RPMI8226 (cell line): ENCODE measurements around the gene FAN1.

Experiments
- DNase-seq: peaks from one replicate; pipeline ENCODE4 v3.0.0-alpha.2; 2015

Gene FAN1

DNA sequence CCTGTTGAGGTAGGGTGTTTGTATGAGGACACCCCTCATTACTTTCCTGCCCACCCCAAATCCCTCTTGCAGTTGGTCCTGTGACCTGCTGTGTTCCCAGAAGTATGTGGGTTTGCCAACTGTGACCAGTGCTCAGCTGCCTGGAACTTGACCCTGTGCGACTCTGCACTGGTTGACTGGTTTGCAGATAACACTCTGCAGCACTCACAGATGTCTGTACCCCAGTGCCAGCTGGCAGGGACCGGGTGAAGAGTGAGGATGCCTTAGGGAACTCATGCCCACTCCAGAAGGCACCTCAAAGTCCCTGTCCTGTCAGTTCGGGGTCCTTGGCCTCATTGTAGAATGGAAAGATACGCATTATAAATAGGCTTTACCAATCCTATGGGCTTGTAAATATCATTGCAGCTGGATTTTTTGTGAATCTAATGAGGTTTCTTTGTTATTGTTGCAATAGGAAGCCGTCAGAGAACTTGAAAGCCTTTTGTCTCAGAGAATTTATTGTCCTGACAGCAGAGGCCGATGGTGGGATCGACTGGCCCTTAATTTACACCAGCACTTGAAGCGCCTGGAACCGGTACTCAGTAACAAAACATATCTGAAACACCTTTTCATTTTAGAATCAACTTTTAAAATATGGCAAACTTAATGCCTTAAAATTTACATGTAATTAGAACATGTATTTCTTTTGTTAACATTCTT, 18.2 kb downstream of the FAN1 start:
- no peak for DNase-seq

DNA sequence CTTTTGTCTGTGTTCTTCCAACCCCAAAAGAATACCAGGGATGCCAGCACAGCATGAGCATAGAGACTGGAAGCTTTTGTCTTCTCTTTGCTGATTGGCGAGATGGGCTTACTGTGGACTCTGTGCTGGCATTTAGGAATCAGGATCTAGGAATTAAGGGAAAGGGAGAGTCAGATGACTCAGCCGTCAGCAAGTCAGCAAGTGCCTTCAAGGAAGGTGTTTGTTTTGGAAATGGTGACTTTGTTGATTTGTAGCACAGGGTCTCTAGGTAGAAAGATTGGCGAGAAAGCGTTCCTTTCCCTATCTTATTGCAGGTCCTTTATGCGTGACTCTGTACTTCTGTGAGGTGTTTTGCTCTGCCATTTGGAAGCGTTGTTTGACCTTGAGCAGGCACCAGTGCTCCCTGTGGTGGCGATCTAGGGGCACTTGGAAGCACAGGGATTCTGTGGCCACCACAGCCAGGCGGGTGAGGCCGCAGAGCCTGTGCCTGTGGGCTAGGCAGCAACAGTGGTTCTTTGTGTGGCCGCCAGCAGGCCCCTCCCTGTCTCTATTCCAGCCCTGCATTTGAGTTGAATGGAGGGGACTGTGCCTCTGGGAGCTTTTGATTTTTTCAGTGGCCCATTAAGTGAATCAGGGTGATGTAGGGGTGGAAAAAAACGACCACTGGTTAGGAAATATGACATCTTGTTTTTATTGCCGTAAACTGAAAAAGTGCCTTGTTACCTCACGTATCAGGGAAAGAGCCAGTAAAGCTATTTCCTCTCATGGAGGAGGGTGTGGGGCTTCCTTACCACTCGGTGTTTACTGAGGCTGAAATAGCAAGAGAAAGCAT, 19.0 kb downstream of the FAN1 start:
- DNase-seq = no peak

DNA sequence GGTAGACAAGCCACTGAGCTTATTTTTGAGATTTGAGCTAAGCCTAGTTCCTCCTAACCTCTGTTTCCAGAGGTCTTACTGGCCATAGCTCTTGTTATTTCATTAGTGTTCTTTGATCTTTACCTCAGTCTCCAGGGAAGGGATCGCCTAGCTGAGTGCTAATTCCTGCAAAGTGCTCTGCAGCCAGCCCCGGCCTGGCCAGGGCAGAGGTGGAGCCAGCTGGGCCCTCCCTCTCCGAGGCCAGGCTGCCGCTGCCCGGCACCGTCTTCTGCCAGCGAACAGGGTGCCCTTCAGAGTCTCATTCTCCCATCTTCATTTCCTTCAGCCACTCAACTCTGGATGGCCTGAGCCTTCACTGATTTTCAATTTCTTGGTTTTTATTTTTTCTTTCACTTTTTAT, 19.7 kb downstream of the FAN1 start:
- no peak for DNase-seq

DNA sequence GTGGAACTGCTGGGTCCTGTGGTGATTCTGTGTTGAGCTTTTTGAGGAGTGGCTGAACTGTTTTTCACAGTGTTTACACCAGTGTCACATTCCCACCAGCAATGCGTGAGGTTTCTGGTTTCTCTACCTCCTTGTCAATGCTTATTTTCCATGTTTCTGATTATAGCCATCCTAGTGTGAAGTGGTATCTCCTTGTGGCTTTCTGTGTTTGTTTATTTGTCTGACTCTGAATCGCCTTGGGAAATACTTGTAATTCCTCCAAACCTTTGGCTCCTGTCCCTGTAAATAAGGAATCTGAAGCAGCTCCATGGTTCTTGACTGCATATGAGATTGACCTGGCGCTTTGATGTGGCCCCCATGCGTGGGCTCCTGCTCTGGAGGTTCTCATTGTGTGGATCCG, 20.6 kb downstream of the FAN1 start:
- DNase-seq = no peak

DNA sequence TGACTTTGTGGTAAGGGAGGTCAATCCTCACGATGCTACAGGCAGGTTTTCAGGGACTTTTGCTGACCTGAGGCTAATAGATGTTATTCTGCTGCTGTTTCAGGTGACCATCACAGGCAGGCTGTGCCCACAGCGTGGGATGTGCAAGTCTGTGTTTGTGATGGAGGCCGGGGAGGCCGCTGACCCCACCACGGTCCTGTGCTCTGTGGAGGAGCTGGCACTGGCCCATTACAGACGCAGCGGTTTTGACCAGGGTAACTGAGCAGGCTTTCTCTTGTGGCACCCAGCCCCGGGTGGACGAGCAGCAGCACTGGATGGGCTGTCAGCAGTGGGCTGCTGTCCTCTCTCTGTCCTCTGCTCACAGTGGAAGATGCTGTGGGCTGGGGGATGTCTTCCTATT, 22.0 kb downstream of the FAN1 start:
- no peak for DNase-seq

DNA sequence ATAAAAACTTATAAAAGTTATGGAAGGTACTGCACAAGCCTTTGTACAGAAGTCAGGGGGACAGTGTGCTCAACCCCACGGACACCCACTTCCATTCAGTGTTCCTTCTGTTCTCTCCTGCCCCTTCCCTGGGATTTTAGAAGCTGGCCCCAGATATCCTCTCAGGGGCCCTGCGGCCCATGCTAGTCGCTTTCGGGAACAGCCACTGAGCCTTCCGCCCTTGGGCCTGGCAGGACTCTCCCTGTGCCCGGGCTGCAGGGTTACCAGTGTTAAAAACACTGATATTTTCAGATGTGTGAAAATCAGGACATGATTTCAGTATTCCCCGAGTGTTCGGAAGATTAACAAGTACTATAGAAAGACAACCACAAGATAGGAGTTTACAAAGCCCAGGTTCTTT, 22.4 kb downstream of the FAN1 start:
- no peak for DNase-seq

DNA sequence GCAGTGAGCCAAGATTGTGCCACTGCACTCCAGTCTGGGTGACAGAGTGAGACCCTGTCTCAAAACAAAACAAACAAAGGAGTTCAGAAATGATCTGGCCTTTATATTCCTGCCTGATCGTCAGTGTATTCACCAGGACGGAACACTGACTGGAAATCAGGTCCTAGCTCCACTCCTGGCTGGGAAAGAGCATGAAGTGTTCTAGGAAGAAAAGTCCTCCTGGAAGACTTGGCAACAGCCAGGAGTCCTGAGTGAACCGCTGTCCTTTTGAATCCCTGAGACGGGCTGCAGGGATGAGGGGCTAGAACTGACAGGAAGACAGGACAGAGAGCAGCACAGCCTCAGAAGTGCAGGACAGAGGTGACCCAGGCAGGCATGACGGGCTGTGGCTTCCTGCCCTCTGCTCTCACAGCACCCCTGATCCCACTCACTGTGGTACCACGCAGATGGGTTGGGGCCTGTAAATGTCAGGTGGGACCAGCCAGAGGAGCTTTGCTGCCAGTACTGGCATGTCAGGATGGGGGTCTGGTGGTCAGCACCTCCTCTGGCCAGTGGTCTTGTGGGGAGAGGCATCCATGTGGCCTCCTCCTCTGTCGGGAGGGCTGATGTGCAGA, 23.5 kb downstream of the FAN1 start:
- DNase-seq = no peak

DNA sequence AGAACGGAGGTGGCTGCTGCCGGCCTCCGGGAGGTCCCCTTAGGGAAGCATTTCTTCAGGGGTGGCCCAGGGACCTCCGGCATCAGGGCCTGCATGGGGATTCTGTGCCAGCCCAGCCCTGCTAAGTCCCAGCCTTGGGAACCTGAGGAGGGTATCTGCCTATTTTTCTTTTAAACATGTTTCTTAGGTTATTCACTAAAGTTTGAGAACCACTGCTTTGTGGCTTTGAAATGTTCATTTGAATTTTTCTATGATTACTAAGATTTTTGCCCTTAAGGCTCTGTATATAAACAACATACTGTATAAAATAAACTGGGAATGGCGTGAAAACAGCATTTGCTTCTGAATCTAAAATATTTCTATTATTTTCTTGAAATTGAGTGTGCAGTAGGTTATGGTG, 24.4 kb downstream of the FAN1 start:
- no peak for DNase-seq

DNA sequence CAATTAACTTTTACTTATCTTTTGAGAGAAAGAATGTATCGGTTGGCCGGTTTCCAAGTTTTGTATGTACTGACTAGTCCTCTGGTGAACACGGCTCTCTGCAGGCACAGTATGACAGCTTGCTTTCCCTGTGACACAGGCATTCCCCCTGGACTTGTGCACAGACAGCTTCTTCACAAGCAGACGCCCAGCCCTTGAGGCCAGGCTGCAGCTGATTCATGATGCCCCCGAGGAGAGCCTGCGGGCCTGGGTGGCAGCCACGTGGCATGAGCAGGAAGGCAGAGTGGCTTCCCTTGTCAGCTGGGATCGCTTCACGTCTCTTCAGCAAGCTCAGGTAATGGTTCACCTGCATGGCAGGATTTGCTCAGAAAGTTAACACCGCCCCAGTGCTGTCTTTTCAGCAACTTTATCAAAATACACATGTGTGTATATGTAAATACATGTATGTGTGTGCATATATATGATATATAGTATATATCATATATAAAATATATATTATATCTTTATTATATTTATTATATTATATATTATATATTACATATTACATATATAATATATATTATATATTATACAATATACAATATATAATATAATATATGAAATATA, 25.5 kb downstream of the FAN1 start:
- no peak for DNase-seq

DNA sequence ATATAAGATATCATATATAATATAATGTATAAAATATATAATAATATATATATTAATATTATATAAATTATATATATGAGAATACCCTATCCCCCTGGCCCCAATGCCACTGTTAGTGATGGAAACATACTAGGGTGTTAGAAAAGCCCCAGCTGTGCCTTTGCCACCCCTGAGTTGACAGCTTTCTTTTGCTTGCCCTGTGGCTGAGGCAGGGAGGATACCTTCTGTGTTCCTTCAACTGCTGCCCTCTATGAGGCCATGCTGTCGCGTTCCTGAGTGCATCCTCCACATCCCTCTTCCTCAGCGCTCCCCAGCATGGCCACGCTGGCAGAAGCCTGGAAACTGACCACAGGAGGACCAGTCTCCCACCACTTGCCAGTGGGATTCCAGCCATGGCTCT, 26.3 kb downstream of the FAN1 start:
- DNase-seq = no peak

DNA sequence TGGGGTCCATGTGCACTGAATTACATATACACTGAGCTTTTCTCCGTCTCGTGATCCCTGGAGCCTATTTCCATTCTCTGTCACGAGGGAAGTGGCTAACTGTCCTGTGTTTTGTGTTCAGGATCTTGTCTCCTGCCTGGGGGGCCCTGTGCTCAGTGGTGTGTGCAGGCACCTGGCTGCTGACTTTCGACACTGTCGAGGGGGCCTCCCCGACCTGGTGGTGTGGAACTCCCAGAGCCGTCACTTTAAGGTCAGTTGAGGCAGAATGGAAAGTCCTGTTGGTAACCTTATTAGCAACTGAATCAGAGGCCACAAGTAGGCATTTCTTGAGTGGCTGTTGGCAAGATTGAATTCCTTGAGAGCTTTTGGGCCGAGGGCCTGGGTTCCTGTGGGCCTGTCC, 26.7 kb downstream of the FAN1 start:
- no peak for DNase-seq

DNA sequence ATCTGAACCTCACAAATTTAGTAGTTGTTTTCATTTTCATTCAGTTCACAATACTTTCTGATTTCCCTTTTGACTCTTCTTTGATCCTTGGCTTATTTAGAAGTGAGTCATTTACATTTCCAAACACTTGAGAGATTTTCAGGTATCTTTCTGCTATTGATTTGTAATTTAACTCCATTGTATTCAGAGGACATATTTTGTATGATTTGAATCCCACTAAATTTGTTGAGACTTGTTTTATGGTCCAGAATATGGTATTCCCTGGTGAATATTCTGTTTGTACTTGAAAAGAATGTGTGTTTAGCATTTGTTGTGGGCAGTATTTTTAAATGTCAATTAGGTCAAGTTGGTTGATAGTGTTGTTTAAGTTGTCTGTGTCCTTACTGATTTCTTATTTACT, 29.6 kb downstream of the FAN1 start:
- no peak for DNase-seq

DNA sequence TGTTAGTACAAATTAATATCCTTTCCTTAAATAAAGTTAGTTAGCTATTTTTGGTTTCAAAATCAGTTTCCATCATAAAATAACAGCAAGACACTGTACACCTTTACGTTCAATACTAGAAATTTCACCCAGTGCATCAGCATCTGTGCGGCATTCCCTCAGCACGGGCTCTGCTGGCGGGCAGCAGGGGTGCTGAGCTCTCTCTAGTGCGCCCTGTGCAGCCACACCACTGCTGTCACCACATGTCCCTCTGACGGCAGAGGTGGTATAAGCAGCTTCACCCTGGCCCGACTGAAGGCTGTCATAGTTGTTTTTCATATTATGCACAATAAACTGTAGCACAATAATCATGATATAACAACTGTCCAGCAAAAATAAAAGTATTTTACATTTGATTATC, 35.4 kb downstream of the FAN1 start:
- no peak for DNase-seq

DNA sequence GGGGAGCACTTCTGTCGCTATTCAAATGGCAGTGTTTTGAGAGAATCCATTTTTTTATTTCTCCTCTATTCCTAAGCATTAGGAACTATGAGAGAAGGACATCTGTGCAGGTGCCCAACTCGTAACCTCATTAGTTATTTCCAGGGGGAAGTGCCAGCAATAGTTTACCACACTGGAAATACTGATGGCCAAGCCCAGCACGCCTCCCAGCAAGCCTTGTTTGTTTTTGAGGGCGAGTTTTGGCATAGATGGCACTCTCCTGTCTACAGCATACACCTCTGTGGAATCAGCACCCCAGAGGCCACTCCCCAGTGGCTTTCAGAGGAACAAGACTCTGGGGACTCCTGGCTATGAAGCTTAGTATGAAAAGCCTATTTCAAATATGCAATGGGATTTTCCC, 36.6 kb downstream of the FAN1 start:
- DNase-seq = no peak

DNA sequence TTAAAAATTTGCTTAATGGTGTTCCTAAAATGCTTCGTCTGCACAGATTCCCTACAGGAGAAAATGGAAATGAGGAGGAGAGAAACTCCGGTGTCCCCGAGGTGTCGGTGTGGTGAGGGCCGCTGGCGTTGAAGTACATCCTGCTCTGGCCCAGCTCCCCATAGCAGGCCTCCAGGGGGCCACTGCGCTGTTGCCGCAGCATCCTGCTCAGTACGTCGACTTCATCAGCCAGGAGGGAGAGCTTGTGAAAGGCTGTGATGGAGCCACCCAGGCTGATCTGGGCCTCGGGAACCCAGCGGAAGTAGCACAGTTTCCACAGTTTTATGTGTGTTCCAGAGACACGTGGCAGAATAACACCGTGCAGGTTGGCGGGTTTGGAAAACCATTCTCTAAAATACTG, 37.8 kb downstream of the FAN1 start:
- no peak for DNase-seq

DNA sequence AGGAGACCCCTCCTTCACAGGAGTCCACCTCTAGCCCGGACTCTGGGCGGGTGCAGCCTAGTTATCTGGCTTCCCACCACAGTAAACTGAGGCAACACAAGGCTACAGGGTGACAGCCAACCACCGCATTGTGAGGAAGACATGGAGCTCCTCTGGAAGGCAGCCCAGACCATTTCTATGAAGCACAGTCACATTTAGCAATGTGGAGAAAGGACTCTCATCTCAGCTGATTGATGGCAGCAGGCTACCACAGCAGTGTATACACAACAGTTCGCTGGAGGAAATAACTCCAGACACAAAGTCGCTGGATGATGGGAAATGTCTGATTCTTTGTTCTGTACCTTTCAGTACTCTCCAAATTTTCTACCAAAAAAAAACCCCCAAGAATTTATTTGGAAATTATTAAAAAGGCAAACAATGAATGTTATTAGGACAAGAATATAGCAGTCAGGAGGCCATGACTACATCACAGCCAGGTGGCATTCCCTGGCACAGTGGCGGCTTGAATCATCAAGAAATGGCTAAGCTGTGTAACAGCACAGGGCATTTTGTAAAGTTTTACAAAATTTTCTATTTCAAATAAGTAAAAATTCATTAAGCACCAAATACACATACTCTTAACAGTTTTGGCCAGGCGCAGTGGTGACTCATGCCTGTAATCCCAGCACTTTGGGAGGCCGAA, 40.1 kb downstream of the FAN1 start:
- no peak for DNase-seq

DNA sequence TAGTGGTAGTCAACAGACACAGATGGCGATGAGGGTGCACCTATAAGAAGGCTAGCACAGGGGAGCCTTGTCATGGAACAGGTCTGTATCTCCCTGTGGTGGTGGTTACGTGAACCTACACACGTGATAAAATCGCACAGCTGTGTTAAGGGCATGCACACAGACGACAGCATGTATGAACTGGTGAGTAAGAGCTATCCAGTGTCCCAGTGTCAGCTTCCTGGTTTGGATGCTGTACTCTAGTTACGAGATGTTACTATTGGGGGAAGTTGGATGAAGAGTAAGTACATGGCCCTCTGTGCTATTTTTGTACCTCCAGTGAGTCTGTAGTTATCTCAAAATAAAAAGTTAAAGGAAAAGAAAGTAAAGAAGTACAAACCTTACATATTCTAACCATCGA, 49.5 kb downstream of the FAN1 start:
- DNase-seq = no peak

DNA sequence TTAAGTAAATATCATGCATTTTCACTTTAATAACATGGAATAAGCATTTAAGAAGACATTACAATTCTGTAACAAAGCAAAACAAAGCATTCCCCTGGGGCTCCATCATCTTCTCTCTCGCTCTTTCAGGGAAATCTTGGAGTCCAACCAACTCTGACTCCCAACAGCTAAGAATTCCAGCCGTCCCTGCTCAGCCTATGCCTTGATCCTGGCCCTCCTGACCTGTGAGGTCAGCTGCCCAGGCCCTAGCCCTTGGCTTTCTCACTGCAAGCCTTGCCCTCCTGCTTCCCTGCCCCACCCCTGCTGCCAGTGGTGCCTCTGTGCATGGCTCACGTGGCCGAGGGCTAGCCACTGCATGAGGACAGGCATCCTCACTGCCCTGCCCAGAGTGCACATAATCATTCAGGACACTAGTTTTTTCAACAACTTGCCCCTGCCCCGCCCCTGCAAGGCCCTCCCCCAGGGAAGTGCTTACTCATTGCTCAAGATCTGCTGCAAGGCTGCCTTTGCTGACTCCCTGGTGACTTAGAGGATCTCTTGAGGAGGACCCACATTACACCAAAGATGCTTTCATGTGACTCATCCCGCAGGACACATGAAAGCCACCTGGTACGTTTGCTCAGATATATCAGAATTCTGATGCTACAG, 50.1 kb downstream of the FAN1 start:
- no peak for DNase-seq

DNA sequence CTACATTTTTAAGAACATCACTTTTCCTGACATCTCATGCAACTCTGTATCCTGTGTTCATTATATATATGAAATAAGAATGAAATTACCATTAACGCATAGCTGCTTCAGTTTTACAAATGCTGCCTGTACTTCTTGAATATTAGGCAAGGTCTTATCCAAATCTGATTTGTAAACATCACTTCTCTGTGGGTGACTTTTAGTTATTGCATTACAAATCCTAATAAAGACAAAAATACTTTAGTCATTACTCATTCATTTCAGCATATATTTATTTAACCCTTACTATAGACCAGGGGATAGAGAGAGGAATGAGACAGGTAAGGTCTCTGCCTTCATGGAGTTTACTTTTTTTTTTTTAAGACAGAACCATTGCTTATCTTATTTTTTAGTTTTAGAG, 51.0 kb downstream of the FAN1 start:
- no peak for DNase-seq

DNA sequence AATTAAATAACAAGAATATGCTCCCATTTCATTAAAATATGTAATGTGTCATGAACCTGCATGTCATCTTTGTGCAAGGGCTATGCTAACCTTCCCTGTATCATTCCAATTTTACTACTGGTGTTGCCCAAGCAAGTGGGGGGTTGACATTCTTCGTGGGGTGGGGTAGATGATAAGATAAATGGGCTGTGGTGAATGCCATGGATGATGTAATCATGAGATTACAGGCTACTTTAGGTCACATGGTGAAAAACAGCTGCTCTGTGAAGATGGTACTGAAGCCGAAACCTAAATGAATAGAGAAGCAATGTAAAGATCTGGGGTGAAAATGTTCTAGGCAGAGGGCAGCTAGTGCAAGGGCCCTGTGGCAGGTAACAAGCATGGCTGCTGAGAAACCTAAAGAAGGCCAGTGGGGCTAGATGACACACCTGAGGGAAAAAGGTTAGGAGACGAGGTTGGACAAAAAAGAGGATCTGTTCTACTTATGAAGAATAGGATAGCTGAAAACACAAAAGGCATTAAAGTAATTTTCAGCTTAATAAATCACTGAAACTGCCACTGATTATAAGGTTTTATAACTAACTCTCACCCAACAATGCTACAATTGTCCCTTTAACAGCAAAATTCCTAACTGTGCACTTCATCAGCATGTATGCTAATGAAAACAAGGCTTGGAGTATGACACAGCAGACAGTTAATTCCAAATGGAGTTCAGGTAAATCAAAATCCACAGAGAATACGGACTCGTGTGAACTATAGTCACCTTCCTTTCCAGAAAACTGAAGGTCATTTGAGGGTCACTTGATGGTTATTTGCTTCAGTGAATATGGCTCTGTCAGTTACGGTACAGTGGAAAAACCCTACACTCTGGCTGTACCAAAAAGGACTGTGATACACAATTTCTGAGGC, 52.8 kb downstream of the FAN1 start:
- no peak for DNase-seq

DNA sequence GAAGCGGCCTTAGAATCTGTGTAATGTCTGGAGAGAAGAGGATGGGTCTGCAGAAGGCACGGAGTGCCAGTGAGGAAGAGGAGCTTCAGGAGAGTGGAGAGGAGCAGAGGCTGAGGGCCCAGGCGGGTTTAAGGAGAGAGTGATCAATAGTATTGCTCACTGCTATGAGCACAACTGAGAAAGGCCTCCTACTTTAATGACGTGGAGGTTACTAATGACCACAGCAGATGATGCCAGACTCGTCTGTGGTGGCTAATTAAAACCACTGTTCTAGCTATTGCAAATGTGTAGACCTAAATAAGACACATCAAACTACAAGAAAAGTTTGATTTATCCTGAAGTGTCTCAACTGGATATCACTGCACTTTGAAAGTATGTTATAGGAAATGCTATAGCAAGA, 54.5 kb downstream of the FAN1 start:
- no peak for DNase-seq

DNA sequence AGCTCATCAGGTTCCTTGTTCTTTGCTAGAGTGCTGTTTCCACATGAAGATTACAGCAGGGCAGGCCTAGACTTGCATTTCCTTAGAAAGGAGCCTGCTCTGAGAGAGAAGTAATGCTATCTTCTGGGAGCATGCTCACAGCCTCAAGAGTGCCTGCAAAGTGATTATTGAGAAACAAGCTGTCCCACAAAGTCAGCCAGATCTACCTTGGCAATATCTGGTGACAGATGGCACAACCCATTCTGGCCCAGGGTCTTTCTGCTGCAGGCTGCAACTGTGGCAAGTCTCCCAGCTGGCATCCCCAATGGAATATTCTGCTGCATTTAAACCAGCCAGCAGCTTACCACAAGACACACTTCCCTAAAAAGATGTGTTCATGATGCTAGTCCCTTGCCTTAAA, 58.4 kb downstream of the FAN1 start:
- no peak for DNase-seq
